H1 (cell line): ENCODE data around the gene EIF2S3B. TPM values are rescaled to one million over a fixed set of nuclear protein-coding genes. Genes with fewer than 3 reads are reported as not detected.

Experiments used
- CTCF ChIA-PET: fragments of 300-600 bp; sonication (Branson Sonifier 250); formaldehyde crosslinking; loops from one replicate; lab custom pipeline; 2021; ENCODE audit not compliant: partially characterized antibody; lab: Charles Lee
- POLR2A ChIA-PET: fragments of 300-600 bp; sonication (Branson Sonifier 250); formaldehyde crosslinking; loops from one replicate; lab custom pipeline; 2021; ENCODE audit warnings: inconsistent platforms; ENCODE audit not compliant: partially characterized antibody; lab: Charles Lee
- DNase-seq, 2 experiments: peaks; one replicate each; pipeline versions ENCODE4 v3.0.0 to v3.0.0-alpha.2; 2010 to 2022; ENCODE audit warnings: low spot score in 2 of 2, low read depth in 1 of 2, mixed read lengths in 1 of 2
- FAIRE-seq: peaks from 2 replicates; lab custom pipeline; 2011; peaks lifted over from hg19 to GRCh38; lab: Jason Lieb, UNC
- H2AFZ ChIP-seq: 2 replicates; pipeline ENCODE4 v1.8.1; 2012; ENCODE audit warnings: low read length, inconsistent platforms
- H2AK5ac ChIP-seq: 2 replicates; pipeline ENCODE4 v1.6.1; 2013; ENCODE audit warnings: low read depth, low read length
- H2BK120ac ChIP-seq: replicated peaks from 2 replicates; pipeline ENCODE3; 2013; ENCODE audit warnings: low read depth, low read length, inconsistent platforms
- H2BK12ac ChIP-seq: 2 replicates; pipeline ENCODE4 v1.6.1; 2013; ENCODE audit warnings: low read depth, low read length
- H2BK15ac ChIP-seq: 2 replicates; pipeline ENCODE4 v1.6.1; 2013; ENCODE audit warnings: low read length
- H2BK20ac ChIP-seq: 2 replicates; pipeline ENCODE4 v1.6.1; 2013; ENCODE audit warnings: low read length
- H2BK5ac ChIP-seq: 2 replicates; pipeline ENCODE4 v1.6.1; 2013; ENCODE audit warnings: low read depth, low read length
- H3K14ac ChIP-seq: 2 replicates; pipeline ENCODE4 v1.6.1; 2013; ENCODE audit warnings: inconsistent platforms; ENCODE audit not compliant: insufficient read length
- H3K18ac ChIP-seq: 2 replicates; pipeline ENCODE4 v1.6.1; 2013; ENCODE audit warnings: low read length; ENCODE audit errors: extremely low read depth
- H3K23ac ChIP-seq: 2 replicates; pipeline ENCODE4 v1.6.1; 2013; ENCODE audit warnings: inconsistent platforms; ENCODE audit not compliant: insufficient read length
- H3K23me2 ChIP-seq: 2 replicates; pipeline ENCODE4 v1.6.1; 2013; ENCODE audit warnings: low read depth, low read length
- H3K27ac ChIP-seq: 2 replicates; pipeline ENCODE4 v1.6.1; 2011; ENCODE audit warnings: low read depth, low read length, inconsistent platforms
- H3K27me3 ChIP-seq, 4 experiments: replicated peaks in 1 of 4; 1 replicate in 1 of 4; 2 replicates in 3 of 4; pipeline versions ENCODE4 v1.6.1 to v1.8.1; 2011 to 2013; ENCODE audit warnings: low read length in 3 of 4, mild to moderate bottlenecking in 3 of 4, inconsistent platforms in 2 of 4, mixed read lengths in 2 of 4, moderate library complexity in 1 of 4; ENCODE audit not compliant: control insufficient read depth in 3 of 4, insufficient read depth in 3 of 4; ENCODE audit errors: extremely low read depth in 1 of 4
- H3K36me3 ChIP-seq, 4 experiments: 2 replicates each; pipeline versions ENCODE4 v1.6.1 to v1.8.1; 2011 to 2013; ENCODE audit warnings: mild to moderate bottlenecking in 4 of 4, low read length in 3 of 4, moderate library complexity in 2 of 4, control low read depth in 1 of 4, inconsistent platforms in 1 of 4; ENCODE audit not compliant: insufficient read depth in 4 of 4, control insufficient read depth in 2 of 4
- H3K4ac ChIP-seq: replicated peaks from 2 replicates; pipeline ENCODE3; 2013; ENCODE audit warnings: low read length, low read depth, mixed read lengths, inconsistent platforms; ENCODE audit not compliant: insufficient read length
- H3K4me1 ChIP-seq, 4 experiments: replicated peaks in 1 of 4; 1 replicate in 1 of 4; 2 replicates in 3 of 4; pipeline versions ENCODE4 v1.6.1 to v1.8.1; 2011 to 2013; ENCODE audit warnings: low read length in 3 of 4, inconsistent platforms in 2 of 4, mixed read lengths in 1 of 4; ENCODE audit not compliant: insufficient read depth in 4 of 4, control insufficient read depth in 3 of 4
- H3K4me2 ChIP-seq, 2 experiments: 2 replicates each; pipeline versions ENCODE4 v1.6.1 to v1.8.1; 2011 to 2013; ENCODE audit warnings: low read depth in 2 of 2, low read length in 2 of 2, control low read depth in 1 of 2, inconsistent platforms in 1 of 2, mild to moderate bottlenecking in 1 of 2; ENCODE audit not compliant: insufficient read depth in 1 of 2
- H3K4me3 ChIP-seq, 4 experiments: fragments of 200-600, 300-600 bp in 1 of 4; sonication (generic), shearing (Covaris generic), sonication (Bioruptor Twin) in 1 of 4; 2 replicates each; pipeline versions ENCODE4 v1.5.1 to v1.8.1; 2011 to 2016; ENCODE audit warnings: low read length in 4 of 4, low read depth in 3 of 4, control low read depth in 2 of 4, inconsistent platforms in 2 of 4, mild to moderate bottlenecking in 2 of 4, mixed read lengths in 1 of 4, moderate library complexity in 1 of 4; ENCODE audit not compliant: insufficient read depth in 2 of 4; ENCODE audit errors: extremely low read depth in 1 of 4
- H3K56ac ChIP-seq: replicated peaks from 2 replicates; pipeline ENCODE3; 2013; ENCODE audit warnings: low read depth, mild to moderate bottlenecking, mixed read lengths, low read length, inconsistent platforms; ENCODE audit not compliant: insufficient read length
- H3K79me1 ChIP-seq: 2 replicates; pipeline ENCODE4 v1.6.1; 2013; ENCODE audit warnings: low read depth, low read length, control low read depth
- H3K79me2 ChIP-seq, 2 experiments: 2 replicates each; pipeline versions ENCODE4 v1.6.1 to v1.8.1; 2012 to 2013; ENCODE audit warnings: low read length in 2 of 2, mild to moderate bottlenecking in 2 of 2, inconsistent platforms in 1 of 2; ENCODE audit not compliant: insufficient read depth in 2 of 2, control insufficient read depth in 1 of 2
- H3K9ac ChIP-seq, 4 experiments: replicated peaks in 1 of 4; 1 replicate in 1 of 4; 2 replicates in 3 of 4; pipeline versions ENCODE4 v1.6.1 to v1.8.1; 2011 to 2013; ENCODE audit warnings: low read depth in 3 of 4, low read length in 3 of 4, control low read depth in 2 of 4, mild to moderate bottlenecking in 2 of 4, moderate library complexity in 2 of 4, inconsistent platforms in 1 of 4; ENCODE audit errors: extremely low read depth in 1 of 4
- H3K9me3 ChIP-seq, 2 experiments: 2 replicates each; pipeline versions ENCODE4 v1.6.1 to v1.8.1; 2012 to 2013; ENCODE audit warnings: mild to moderate bottlenecking in 2 of 2, moderate library complexity in 2 of 2, control low read depth in 1 of 2, inconsistent platforms in 1 of 2, low read depth in 1 of 2, low read length in 1 of 2, mixed read lengths in 1 of 2; ENCODE audit not compliant: insufficient read depth in 2 of 2
- H4K20me1 ChIP-seq, 2 experiments: replicated peaks in 1 of 2; 2 replicates each; pipeline versions ENCODE3 to v1.8.1; 2011 to 2013; ENCODE audit warnings: inconsistent platforms in 2 of 2, low read length in 2 of 2, mild to moderate bottlenecking in 1 of 2; ENCODE audit not compliant: insufficient read depth in 2 of 2, control insufficient read depth in 1 of 2
- H4K5ac ChIP-seq: 2 replicates; pipeline ENCODE4 v1.6.1; 2013; ENCODE audit warnings: low read length, low read depth, mixed read lengths, inconsistent platforms; ENCODE audit not compliant: insufficient read length
- H4K8ac ChIP-seq: 2 replicates; pipeline ENCODE4 v1.8.0; 2013; ENCODE audit warnings: mild to moderate bottlenecking, moderate library complexity, low read length, inconsistent platforms; ENCODE audit not compliant: insufficient read depth; ENCODE audit errors: extremely low read depth
- H4K91ac ChIP-seq: replicated peaks from 2 replicates; pipeline ENCODE3; 2013; ENCODE audit warnings: low read length, mixed read lengths, inconsistent platforms; ENCODE audit not compliant: insufficient read length
- ASH2L ChIP-seq: fragments of 200-600, 300-600 bp; sonication (generic); IDR thresholded peaks from one replicate; pipeline ENCODE4 v1.7.1; 2017; ENCODE audit warnings: low read length
- BACH1 ChIP-seq: IDR thresholded peaks from 2 replicates; pipeline ENCODE4 v1.6.1; 2012; ENCODE audit warnings: low read length, improper control_type of control experiment
- CREB1 ChIP-seq: IDR thresholded peaks from 2 replicates; pipeline ENCODE4 v1.6.1; 2012; ENCODE audit warnings: inconsistent platforms
- CTBP2 ChIP-seq: IDR thresholded peaks from 2 replicates; pipeline ENCODE4 v1.7.0; 2011; ENCODE audit warnings: borderline replicate concordance, mild to moderate bottlenecking, moderate library complexity, mixed read lengths, low read length; ENCODE audit not compliant: insufficient read depth, insufficient read length
- E2F6 ChIP-seq: IDR thresholded peaks from 2 replicates; pipeline ENCODE4 v1.6.1; 2012; ENCODE audit warnings: inconsistent platforms
- KDM4A ChIP-seq: IDR thresholded peaks from one replicate; pipeline ENCODE4 v1.7.1; 2012; ENCODE audit warnings: low read depth, mild to moderate bottlenecking, moderate library complexity, low read length, inconsistent platforms; ENCODE audit not compliant: severe bottlenecking
- NANOG ChIP-seq: IDR thresholded peaks from 2 replicates; pipeline ENCODE4 v1.6.1; 2011; ENCODE audit warnings: low read length, low read depth, mild to moderate bottlenecking, inconsistent platforms; ENCODE audit not compliant: insufficient read depth, poor library complexity, severe bottlenecking
- PHF8 ChIP-seq: fragments of 200-600 bp; sonication (generic); conservative IDR thresholded peaks from 2 replicates; pipeline ENCODE4 v1.7.1; 2012; ENCODE audit warnings: low read depth, mild to moderate bottlenecking, inconsistent platforms, low read length, moderate library complexity
- POU5F1 ChIP-seq: IDR thresholded peaks from 2 replicates; pipeline ENCODE4 v1.6.1; 2011; ENCODE audit warnings: low read depth, mild to moderate bottlenecking, low read length, moderate library complexity
- SIN3A ChIP-seq, 2 experiments: IDR thresholded peaks in 1 of 2; conservative IDR thresholded peaks in 1 of 2; 2 replicates each; pipeline ENCODE4 v1.6.1; 2011 to 2012; ENCODE audit warnings: low read length in 2 of 2, improper control_type of control experiment in 1 of 2, low read depth in 1 of 2, mild to moderate bottlenecking in 1 of 2
- TAF1 ChIP-seq: IDR thresholded peaks from 2 replicates; pipeline ENCODE4 v1.6.1; 2011; ENCODE audit warnings: mild to moderate bottlenecking, low read depth, low read length
- TBP ChIP-seq: IDR thresholded peaks from 2 replicates; pipeline ENCODE4 v1.6.1; 2011; ENCODE audit warnings: low read depth, low read length, improper control_type of control experiment
- TCF12 ChIP-seq: IDR thresholded peaks from 2 replicates; pipeline ENCODE4 v1.6.1; 2011; ENCODE audit warnings: low read depth, mild to moderate bottlenecking, low read length
- WGBS, 2 experiments: shearing (Covaris generic) in 1 of 2; methylation state at CpG; one replicate each; pipeline versions ENCODE4 v1.1.6 to v1.1.7; 2013 to 2015; ENCODE audit warnings: low lambda C conversion rate in 2 of 2, mixed read lengths in 2 of 2, inconsistent platforms in 1 of 2, low coverage in 1 of 2, missing lambda C conversion rate in 1 of 2; ENCODE audit not compliant: insufficient replicate concordance in 2 of 2, insufficient coverage in 1 of 2, insufficient read length in 1 of 2; ENCODE audit errors: extremely low coverage in 1 of 2, missing lambda C conversion rate in 1 of 2; 5-methylcytosine and 5-hydroxymethylcytosine counted together
- polyA plus RNA-seq, 7 experiments: library from polyadenylated mRNA; depleted of rRNA in 3 of 7; stranded (reverse) in 5 of 7; unstranded in 2 of 7; fragments of >200 nt in 5 of 7; fragments of 200-250 nt in 2 of 7; gene quantifications; 1 replicate in 5 of 7; 2 replicates in 1 of 7; 4 replicates in 1 of 7; pipeline versions ENCODE4 v1.2.1 to v1.2.3, GENCODE V29; 2011 to 2013; ENCODE audit warnings: missing spikeins in 2 of 7, mixed read lengths in 2 of 7
- total RNA-seq: library from RNA; stranded (reverse); fragmentation: NEBNext Ultra II Directional; extraction: Animal tissue kit (Norgen Biotek cat#: 25700); gene quantifications from 2 replicates; pipeline ENCODE4 v1.2.1, GENCODE V29; 2021

The EIF2S3B gene
- total and polyA plus RNA-seq, 2 of the 8 experiments (the other 6 are each of a cell fraction or from before 2014, with no cell fraction given) = 3.1 to 6.7 TPM

GRCh38 chr12:10511756-10512355 is 6.2 kb downstream of the EIF2S3B start:
- DNase-seq = no peak
- POLR2A ChIA-PET = no interaction called here
- TF ChIP-seq NANOG (no peak), POU5F1 (no peak), PHF8 (no peak), TAF1 (no peak), CTBP2 (no peak), CREB1 (no peak), BACH1 (no peak), TCF12 (no peak), KDM4A (no peak), E2F6 (no peak), SIN3A (conservative IDR thresholded peaks at IDR 0.05 in 1 of 2, IDR thresholded peaks at IDR 0.05 in 1 of 2; ENCODE audit: low read depth in 1 of 2, low read length in 2 of 2) (no peak), ASH2L (no peak), TBP (no peak)

More at GRCh38 chr12:10511756-10512355, 6.2 kb downstream of the EIF2S3B start:
- no peak overlapping the region for H4K8ac ChIP-seq
- no peaks in the 10 kb centered on the region for H3K27me3 ChIP-seq
- H3K27ac ChIP-seq = no peak overlapping the region
- H3K4me2 ChIP-seq = no peak overlapping the region
- H3K23me2 ChIP-seq = no peaks in the 10 kb centered on the region; the same call in 1 of the 2 replicates
- no peak overlapping the region for H2BK20ac ChIP-seq
- no peaks in the 10 kb centered on the region for H4K20me1 ChIP-seq
- no peak overlapping the region for H2BK15ac ChIP-seq
- no peak overlapping the region for H2AK5ac ChIP-seq
- FAIRE-seq = no peak
- H3K23ac ChIP-seq = no peak overlapping the region
- WGBS, 2 experiments = 75% methylated on average over 5 of the region's 5 CpGs; no CpG with 5 or more reads in 1 of the 2 experiments
- H3K4me3 ChIP-seq = no peak overlapping the region
- H2BK120ac ChIP-seq = no peak overlapping the region
- CTCF ChIA-PET = no interaction called here
- no peak overlapping the region for H4K5ac ChIP-seq
- H3K14ac ChIP-seq = no peak overlapping the region
- H2AFZ ChIP-seq = no peak overlapping the region
- H3K9me3 ChIP-seq = no peaks in the 10 kb centered on the region
- H4K91ac ChIP-seq = no peak overlapping the region
- no peak overlapping the region for H2BK5ac ChIP-seq
- H3K36me3 ChIP-seq = no peaks in the 10 kb centered on the region
- no peaks in the 10 kb centered on the region for H3K79me1 ChIP-seq
- H3K9ac ChIP-seq = no peak overlapping the region
- H3K4me1 ChIP-seq = no peaks in the 10 kb centered on the region
- no peak overlapping the region for H3K56ac ChIP-seq
- H3K4ac ChIP-seq = no peak overlapping the region
- H2BK12ac ChIP-seq = no peak overlapping the region
- no peak overlapping the region for H3K18ac ChIP-seq
- no peaks in the 10 kb centered on the region for H3K79me2 ChIP-seq
